IPS-20b (cell line): ENCODE data around the gene QTRT2.

Experiments
- H3K27ac ChIP-seq: one replicate; pipeline ENCODE4 v1.5.1; 2013; ENCODE audit warnings: low read length
- H3K27me3 ChIP-seq: 2 replicates; pipeline ENCODE4 v1.6.1; 2013; ENCODE audit warnings: mild to moderate bottlenecking, low read length, inconsistent platforms; ENCODE audit not compliant: insufficient read depth
- H3K36me3 ChIP-seq: 2 replicates; pipeline ENCODE4 v1.6.1; 2013; ENCODE audit warnings: low read depth, mild to moderate bottlenecking, inconsistent platforms, low read length, moderate library complexity; ENCODE audit not compliant: insufficient read depth
- H3K4me1 ChIP-seq: 2 replicates; pipeline ENCODE4 v1.6.1; 2013; ENCODE audit warnings: mild to moderate bottlenecking, control low read depth, inconsistent platforms, low read length, moderate library complexity; ENCODE audit not compliant: insufficient read depth
- H3K4me3 ChIP-seq: 2 replicates; pipeline ENCODE4 v1.5.1; 2013; ENCODE audit warnings: mild to moderate bottlenecking, low read length, inconsistent platforms
- H3K9ac ChIP-seq: 2 replicates; pipeline ENCODE4 v1.6.1; 2013; ENCODE audit warnings: low read depth, mild to moderate bottlenecking, inconsistent platforms, low read length, moderate library complexity
- H3K9me3 ChIP-seq: 2 replicates; pipeline ENCODE4 v1.6.1; 2013; ENCODE audit warnings: mild to moderate bottlenecking, low read depth, low read length, inconsistent platforms; ENCODE audit not compliant: insufficient read depth

QTRT2 gene

DNA sequence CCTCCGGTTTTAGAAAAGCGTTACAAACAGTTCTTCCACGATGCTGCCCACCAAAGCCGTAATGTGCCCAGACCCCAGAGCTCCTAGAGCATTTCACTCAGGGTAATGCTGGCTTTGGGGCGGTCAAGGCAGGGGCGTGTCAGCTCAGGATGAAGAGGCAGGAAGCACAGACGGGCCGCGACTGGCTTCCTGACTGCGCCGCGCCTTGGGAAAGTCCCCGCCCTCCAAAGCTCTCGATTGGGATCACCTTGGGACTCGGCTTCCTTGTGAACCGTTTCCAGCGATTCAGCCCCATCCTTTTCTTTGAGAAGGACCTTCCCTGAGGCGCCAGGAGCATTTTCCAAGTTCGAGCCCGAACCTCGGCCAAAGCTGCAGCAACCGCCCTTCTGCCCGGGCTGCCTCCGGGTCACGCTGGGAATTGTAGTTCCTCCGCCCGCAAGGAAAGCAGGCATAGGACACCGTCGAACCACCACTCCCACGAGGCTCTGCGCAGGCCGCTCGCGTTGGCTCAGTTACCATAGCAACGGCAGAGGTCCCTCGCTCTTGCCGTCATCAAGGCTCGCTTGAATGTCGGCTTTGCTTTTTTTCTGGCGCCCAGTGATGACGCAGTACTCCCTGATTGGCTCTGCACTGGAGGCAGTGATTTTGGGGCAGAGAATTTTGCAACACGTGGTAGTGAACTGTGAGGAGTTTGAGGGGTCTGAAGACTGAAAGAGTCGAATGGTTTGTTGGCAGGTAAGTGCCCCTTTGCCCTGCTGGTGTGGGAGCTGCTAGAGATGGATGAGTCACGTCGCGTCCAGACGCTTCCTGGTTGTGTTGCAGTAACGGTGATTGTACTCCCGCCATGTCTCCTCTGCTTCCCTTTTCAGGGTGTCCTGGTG, at the start of gene QTRT2, which contains the start of gene CCDC191:
QTRT2 (plus strand) TSS at position 608 of the 881 bp plus-strand sequence. CDS start 8,521 bp downstream, outside the sequence.
CCDC191 (minus strand) TSS at position 397 of the 881 bp plus-strand sequence; CDS start at position 337, 60 bp downstream.
- Histone ChIP-seq H3K36me3 (peaks cover 20% of the 10 kb centered on the region), H3K27ac (peak within 1 kb of the TSS; percentile 55), H3K4me1 (peaks cover 9% of the 10 kb centered on the region; the same call in 1 of the 2 replicates), H3K9me3 (no peaks in the 10 kb centered on the region), H3K9ac (peak within 1 kb of the TSS; percentile 86), H3K4me3 (peak within 1 kb of the TSS; percentile 88), H3K27me3 (no peaks in the 10 kb centered on the region)

- H3K27me3 ChIP-seq, result no peaks in the 10 kb centered on the region
- no peaks in the 10 kb centered on the region for H3K4me1 ChIP-seq
- H3K36me3 ChIP-seq, result no peaks in the 10 kb centered on the region
- H3K4me3 ChIP-seq, result no peak overlapping the region
- no peaks in the 10 kb centered on the region for H3K9me3 ChIP-seq
- no peak overlapping the region for H3K27ac ChIP-seq
- no peak overlapping the region for H3K9ac ChIP-seq
Measured at GRCh38 chr3:114011059-114011797, 45.3 kb upstream of the QTRT2 start.

DNA sequence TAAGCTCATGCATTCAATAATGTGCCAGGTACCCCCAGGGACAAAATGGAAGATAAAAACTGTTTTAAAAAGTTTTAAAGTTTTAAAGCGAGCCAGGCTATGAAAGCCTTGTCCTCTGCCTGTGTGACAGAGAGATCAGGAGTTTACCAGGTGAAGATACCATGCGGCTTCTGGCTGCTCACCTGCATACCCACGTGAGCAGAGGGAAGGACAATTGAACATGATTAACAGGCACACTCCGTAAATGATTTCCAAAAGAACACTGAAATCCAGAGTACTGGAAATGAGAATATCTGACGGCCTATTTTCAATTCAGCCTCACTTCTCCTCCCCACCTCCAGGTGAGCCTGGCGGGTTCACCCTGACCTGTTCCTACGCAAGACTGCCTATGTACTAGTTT, 42.3 kb upstream of the QTRT2 start:
- H3K27me3 ChIP-seq, result no peaks in the 10 kb centered on the region
- H3K4me1 ChIP-seq, result 0 out of 2 replicates have a peak, but pooled peaks cover 4% of the 10 kb centered on the region
- no peak overlapping the region for H3K4me3 ChIP-seq
- no peak overlapping the region for H3K9ac ChIP-seq
- no peaks in the 10 kb centered on the region for H3K9me3 ChIP-seq
- H3K27ac ChIP-seq, result no peak overlapping the region
- no peaks in the 10 kb centered on the region for H3K36me3 ChIP-seq

GRCh38 chr3:114019486-114019885, 37.1 kb upstream of the QTRT2 start:
- no peaks in the 10 kb centered on the region for H3K36me3 ChIP-seq
- no peak overlapping the region for H3K4me3 ChIP-seq
- H3K27me3 ChIP-seq, result no peaks in the 10 kb centered on the region
- no peak overlapping the region for H3K9ac ChIP-seq
- no peaks in the 10 kb centered on the region for H3K9me3 ChIP-seq
- no peak overlapping the region for H3K27ac ChIP-seq
- 0 out of 2 replicates have a peak, but pooled peaks cover 4% of the 10 kb centered on the region for H3K4me1 ChIP-seq

- Histone ChIP-seq H3K36me3 (no peaks in the 10 kb centered on the region), H3K9me3 (no peaks in the 10 kb centered on the region), H3K4me1 (0 out of 2 replicates have a peak, but pooled peaks cover 4% of the 10 kb centered on the region), H3K27me3 (no peaks in the 10 kb centered on the region), H3K4me3 (no peak overlapping the region), H3K9ac (no peak overlapping the region), H3K27ac (no peak overlapping the region)
Measured at GRCh38 chr3:114020907-114021306, 35.6 kb upstream of the QTRT2 start.

GRCh38 chr3:114022145-114022802, 34.3 kb upstream of the QTRT2 start:
- no peak overlapping the region for H3K9ac ChIP-seq
- no peaks in the 10 kb centered on the region for H3K27me3 ChIP-seq
- no peaks in the 10 kb centered on the region for H3K36me3 ChIP-seq
- H3K27ac ChIP-seq, result no peak overlapping the region
- H3K9me3 ChIP-seq, result no peaks in the 10 kb centered on the region
- H3K4me3 ChIP-seq, result no peak overlapping the region
- 0 out of 2 replicates have a peak, but pooled peaks cover 4% of the 10 kb centered on the region for H3K4me1 ChIP-seq

DNA sequence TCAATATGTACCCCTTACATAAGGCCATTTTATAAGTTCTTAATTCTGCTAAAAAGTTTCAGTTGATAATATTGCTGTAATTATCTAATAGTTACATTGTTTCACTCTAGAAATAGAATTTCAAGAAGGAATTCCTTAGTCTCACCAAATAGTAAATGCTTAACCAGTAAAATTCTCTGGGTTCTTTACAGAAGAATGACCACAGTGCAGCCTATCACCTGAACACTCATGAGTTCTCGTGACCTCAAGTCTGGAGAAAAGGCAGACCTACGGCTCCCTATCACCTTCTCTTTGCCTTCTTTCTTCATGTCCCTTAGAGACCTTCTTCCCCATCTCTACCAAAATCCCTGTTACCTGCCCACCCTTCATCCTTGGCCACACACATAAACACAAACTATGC, 31.1 kb upstream of the QTRT2 start:
- no peaks in the 10 kb centered on the region for H3K4me1 ChIP-seq
- H3K9me3 ChIP-seq, result no peaks in the 10 kb centered on the region
- H3K4me3 ChIP-seq, result no peak overlapping the region
- H3K36me3 ChIP-seq, result no peaks in the 10 kb centered on the region
- no peaks in the 10 kb centered on the region for H3K27me3 ChIP-seq
- no peak overlapping the region for H3K27ac ChIP-seq
- H3K9ac ChIP-seq, result no peak overlapping the region

DNA sequence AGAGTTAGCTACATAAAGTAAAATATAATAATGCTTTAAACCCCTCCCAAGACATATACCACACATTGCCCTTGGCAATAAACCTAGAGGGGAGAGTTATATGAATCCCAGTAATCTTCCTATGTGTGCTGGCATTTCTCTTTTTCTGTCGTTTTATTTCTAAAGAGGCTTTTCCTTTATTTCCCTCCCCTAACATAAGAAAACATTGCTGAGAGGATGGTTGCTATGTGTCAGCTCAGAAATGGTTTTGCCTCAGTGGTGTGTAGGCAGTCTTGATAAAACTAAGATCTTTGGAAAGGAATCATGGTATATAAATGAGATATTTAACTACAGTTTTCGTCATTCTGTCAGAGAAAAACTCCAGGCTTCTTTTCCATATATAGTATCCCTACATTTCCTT, 30.2 kb upstream of the QTRT2 start:
- no peaks in the 10 kb centered on the region for H3K27me3 ChIP-seq
- peaks cover 2% of the 10 kb centered on the region; the same call in 1 of the 2 replicates for H3K4me1 ChIP-seq
- H3K9me3 ChIP-seq, result no peaks in the 10 kb centered on the region
- no peak overlapping the region for H3K4me3 ChIP-seq
- H3K27ac ChIP-seq, result no peak overlapping the region
- no peak overlapping the region for H3K9ac ChIP-seq
- no peaks in the 10 kb centered on the region for H3K36me3 ChIP-seq

DNA sequence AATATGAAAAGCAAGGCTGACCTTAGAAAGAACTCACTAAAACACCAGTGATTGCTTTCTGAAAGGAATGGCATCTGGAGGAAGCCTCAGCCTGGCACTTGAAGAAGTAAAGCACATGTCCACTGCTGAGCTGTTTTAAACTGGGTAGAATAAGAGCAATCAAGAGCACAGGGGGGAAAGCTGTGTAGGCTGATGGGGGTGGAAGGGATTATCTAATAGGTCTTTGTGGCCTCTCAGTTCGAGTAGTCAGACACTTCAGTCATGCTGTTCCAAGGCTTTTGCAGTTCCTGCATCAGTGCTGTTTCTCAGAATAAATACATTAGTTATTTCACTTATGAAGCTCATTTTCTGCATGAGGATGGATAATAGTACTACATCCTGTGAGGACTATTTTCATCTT, 22.8 kb upstream of the QTRT2 start:
- H3K27ac ChIP-seq, result no peak overlapping the region
- H3K9ac ChIP-seq, result no peak overlapping the region
- no peaks in the 10 kb centered on the region for H3K9me3 ChIP-seq
- no peaks in the 10 kb centered on the region for H3K36me3 ChIP-seq
- no peaks in the 10 kb centered on the region for H3K27me3 ChIP-seq
- H3K4me3 ChIP-seq, result no peak overlapping the region
- peaks cover 2% of the 10 kb centered on the region; the same call in 1 of the 2 replicates for H3K4me1 ChIP-seq

DNA sequence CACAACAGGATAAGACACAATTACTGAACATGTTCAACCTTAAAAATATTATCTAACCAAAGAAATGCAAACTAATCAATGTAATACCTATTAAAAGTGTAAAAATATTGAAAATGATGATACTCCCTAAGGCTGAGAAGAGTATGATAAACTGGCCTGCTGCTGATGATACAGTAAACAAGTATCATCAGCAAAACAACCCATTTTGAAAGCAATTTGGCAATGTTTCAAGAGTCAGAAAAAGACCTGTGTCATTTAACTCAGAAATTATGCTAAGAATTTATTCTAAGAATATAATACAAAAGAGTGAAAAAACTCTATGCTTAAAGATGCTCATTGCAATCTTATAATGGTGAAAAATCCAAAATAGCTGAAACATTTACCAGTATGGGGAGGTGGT, 22.3 kb upstream of the QTRT2 start:
- Histone ChIP-seq H3K9me3 (no peaks in the 10 kb centered on the region), H3K36me3 (no peaks in the 10 kb centered on the region), H3K27ac (no peak overlapping the region), H3K27me3 (no peaks in the 10 kb centered on the region), H3K9ac (no peak overlapping the region), H3K4me3 (no peak overlapping the region), H3K4me1 (peaks cover 2% of the 10 kb centered on the region; the same call in 1 of the 2 replicates)

GRCh38 chr3:114034787-114035545, 21.6 kb upstream of the QTRT2 start:
- no peak overlapping the region for H3K9ac ChIP-seq
- H3K27ac ChIP-seq, result no peak overlapping the region
- H3K9me3 ChIP-seq, result no peaks in the 10 kb centered on the region
- no peaks in the 10 kb centered on the region for H3K36me3 ChIP-seq
- no peaks in the 10 kb centered on the region for H3K27me3 ChIP-seq
- peaks cover 2% of the 10 kb centered on the region; the same call in 1 of the 2 replicates for H3K4me1 ChIP-seq
- no peak overlapping the region for H3K4me3 ChIP-seq
